ENCODE measurements around the gene AVEN. TPM values are rescaled to one million over a fixed set of nuclear protein-coding genes. Genes with fewer than 3 reads are reported as not detected.

Gene AVEN
- total and polyA plus RNA-seq, 2 of the 8 experiments (the other 6 are each of a cell fraction or from before 2014, with no cell fraction given): 5.5 to 17.0 TPM

DNA sequence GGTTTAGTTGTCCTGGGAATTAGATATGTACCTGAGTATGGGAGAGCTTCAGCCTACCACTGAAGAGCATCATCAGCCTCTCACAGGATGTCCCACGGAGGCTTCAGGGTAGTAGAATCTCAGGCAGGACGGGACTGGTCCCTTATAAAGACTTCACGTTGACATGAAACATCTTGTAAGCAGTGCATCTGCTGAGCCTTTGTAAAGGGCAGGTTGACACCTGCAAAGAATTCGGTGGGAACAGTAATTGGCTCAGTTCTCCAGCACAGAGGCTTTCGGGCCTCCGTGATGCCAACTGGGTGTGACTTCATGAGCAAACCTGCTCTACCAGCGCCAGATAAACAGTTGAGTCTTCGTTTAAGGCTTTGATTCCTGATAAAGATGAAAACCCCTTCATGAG lies 26.9 kb upstream of the AVEN start:
- no peak for FAIRE-seq
- Histone ChIP-seq H4K8ac (ENCODE audit: extremely low read depth, insufficient read depth, low read length) (no peak overlapping the region), H2BK5ac (ENCODE audit: low read depth, low read length) (no peak overlapping the region), H3K23me2 (ENCODE audit: low read depth, low read length) (no peaks in the 10 kb centered on the region; the same call in 1 of the 2 replicates), H3K4me1 (replicated peaks in 1 of 4; ENCODE audit: control insufficient read depth in 3 of 4, insufficient read depth in 4 of 4, low read length in 3 of 4) (no peaks in the 10 kb centered on the region), H3K36me3 (ENCODE audit: control insufficient read depth in 2 of 4, insufficient read depth in 4 of 4, low read length in 3 of 4) (no peaks in the 10 kb centered on the region), H2BK120ac (replicated peaks; ENCODE audit: low read depth, low read length) (no peak overlapping the region), H3K27me3 (replicated peaks in 1 of 4; ENCODE audit: control insufficient read depth in 3 of 4, extremely low read depth in 1 of 4, insufficient read depth in 3 of 4, low read length in 3 of 4) (no peaks in the 10 kb centered on the region), H2BK12ac (ENCODE audit: low read depth, low read length) (no peak overlapping the region), H3K79me1 (ENCODE audit: low read depth, low read length) (no peaks in the 10 kb centered on the region), H2BK20ac (ENCODE audit: low read length) (no peak overlapping the region), H3K4ac (replicated peaks; ENCODE audit: insufficient read length, low read depth, low read length) (no peak overlapping the region), H3K23ac (ENCODE audit: insufficient read length) (no peak overlapping the region), H3K14ac (ENCODE audit: insufficient read length) (no peak overlapping the region), H4K5ac (ENCODE audit: insufficient read length, low read depth, low read length) (no peak overlapping the region), H3K18ac (ENCODE audit: extremely low read depth, low read length) (no peak overlapping the region), H3K9ac (replicated peaks in 1 of 4; ENCODE audit: extremely low read depth in 1 of 4, low read depth in 3 of 4, low read length in 3 of 4) (no peak overlapping the region), H3K9me3 (ENCODE audit: insufficient read depth in 2 of 2, low read depth in 1 of 2, low read length in 1 of 2) (no peaks in the 10 kb centered on the region), H2BK15ac (ENCODE audit: low read length) (no peak overlapping the region), H3K4me3 (ENCODE audit: extremely low read depth in 1 of 4, insufficient read depth in 2 of 4, low read depth in 3 of 4, low read length in 4 of 4) (no peak overlapping the region), H4K20me1 (replicated peaks in 1 of 2; ENCODE audit: control insufficient read depth in 1 of 2, insufficient read depth in 2 of 2, low read length in 2 of 2) (no peaks in the 10 kb centered on the region), H3K56ac (replicated peaks; ENCODE audit: insufficient read length, low read depth, low read length) (no peak overlapping the region), H2AFZ (ENCODE audit: low read length) (no peak overlapping the region), H3K27ac (ENCODE audit: low read depth, low read length) (no peak overlapping the region), H2AK5ac (ENCODE audit: low read depth, low read length) (no peak overlapping the region), H4K91ac (replicated peaks; ENCODE audit: insufficient read length, low read length) (no peak overlapping the region), H3K4me2 (ENCODE audit: insufficient read depth in 1 of 2, low read depth in 2 of 2, low read length in 2 of 2) (no peak overlapping the region), H3K79me2 (ENCODE audit: control insufficient read depth in 1 of 2, insufficient read depth in 2 of 2, low read length in 2 of 2) (no peaks in the 10 kb centered on the region)
- no peak for DNase-seq (ENCODE audit: low read depth in 1 of 2, low spot score in 2 of 2)
- ChIA-PET CTCF (ENCODE audit: partially characterized antibody) (interaction anchor here (1.2 kb wide), 1 partner anchor 11 kb away, joined by 3 read pairs; no protein-coding TSS in a partner anchor), POLR2A (ENCODE audit: partially characterized antibody) (no interaction called here)
- WGBS, 2 experiments (ENCODE audit: extremely low coverage in 1 of 2, insufficient coverage in 1 of 2, insufficient read length in 1 of 2, insufficient replicate concordance in 2 of 2, low coverage in 1 of 2, low lambda C conversion rate in 2 of 2, missing lambda C conversion rate in 1 of 2): 95% methylated on average over 8 of the region's 8 CpGs; no CpG with 5 or more reads in 1 of the 2 experiments
- no peak for TF ChIP-seq CTBP2 (IDR thresholded peaks at IDR 0.05; ENCODE audit: borderline replicate concordance, insufficient read depth, insufficient read length, low read length)
- no peak for TF ChIP-seq RFX5 (IDR thresholded peaks at IDR 0.05; ENCODE audit: borderline replicate concordance, low read depth, low read length)
- no peak for TF ChIP-seq TEAD4 (IDR thresholded peaks at IDR 0.05; ENCODE audit: low read depth, low read length)
- TF ChIP-seq, protein P1, sequence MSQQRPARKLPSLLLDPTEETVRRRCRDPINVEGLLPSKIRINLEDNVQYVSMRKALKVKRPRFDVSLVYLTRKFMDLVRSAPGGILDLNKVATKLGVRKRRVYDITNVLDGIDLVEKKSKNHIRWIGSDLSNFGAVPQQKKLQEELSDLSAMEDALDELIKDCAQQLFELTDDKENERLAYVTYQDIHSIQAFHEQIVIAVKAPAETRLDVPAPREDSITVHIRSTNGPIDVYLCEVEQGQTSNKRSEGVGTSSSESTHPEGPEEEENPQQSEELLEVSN (IDR thresholded peaks at IDR 0.05): no peak
- TF ChIP-seq SAP30 (IDR thresholded peaks at IDR 0.05; ENCODE audit: insufficient read depth, insufficient replicate concordance, low read length): no peak
- no peak for TF ChIP-seq CHD1 (IDR thresholded peaks at IDR 0.05; ENCODE audit: low read depth, low read length)
- no peak for TF ChIP-seq BCL11A (IDR thresholded peaks at IDR 0.05; ENCODE audit: low read depth in 2 of 2, low read length in 2 of 2)
- TF ChIP-seq, protein P2, sequence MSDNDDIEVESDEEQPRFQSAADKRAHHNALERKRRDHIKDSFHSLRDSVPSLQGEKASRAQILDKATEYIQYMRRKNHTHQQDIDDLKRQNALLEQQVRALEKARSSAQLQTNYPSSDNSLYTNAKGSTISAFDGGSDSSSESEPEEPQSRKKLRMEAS (IDR thresholded peaks at IDR 0.05): no peak
- TF ChIP-seq JUND (IDR thresholded peaks at IDR 0.05; ENCODE audit: low read length): no peak
- TF ChIP-seq, protein P3, sequence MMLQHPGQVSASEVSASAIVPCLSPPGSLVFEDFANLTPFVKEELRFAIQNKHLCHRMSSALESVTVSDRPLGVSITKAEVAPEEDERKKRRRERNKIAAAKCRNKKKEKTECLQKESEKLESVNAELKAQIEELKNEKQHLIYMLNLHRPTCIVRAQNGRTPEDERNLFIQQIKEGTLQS (IDR thresholded peaks at IDR 0.05; ENCODE audit: insufficient read depth, low read depth, low read length): no peak
- no peak for TF ChIP-seq ASH2L (IDR thresholded peaks at IDR 0.05; ENCODE audit: low read length)
- TF ChIP-seq TAF7 (optimal IDR thresholded peaks at IDR 0.05; ENCODE audit: borderline replicate concordance, low read depth, low read length): no peak
- no peak for TF ChIP-seq KDM5A (IDR thresholded peaks at IDR 0.05; ENCODE audit: low read length)

All from H1 (cell line).